ENCODE results near the gene TXLNG. TPM values are rescaled to one million over a fixed set of nuclear protein-coding genes. Genes with fewer than 3 reads are reported as not detected.

Gene TXLNG
- total and polyA plus RNA-seq, 2 experiments from 2014 or later, result 4.1 to 6.4 TPM

DNA sequence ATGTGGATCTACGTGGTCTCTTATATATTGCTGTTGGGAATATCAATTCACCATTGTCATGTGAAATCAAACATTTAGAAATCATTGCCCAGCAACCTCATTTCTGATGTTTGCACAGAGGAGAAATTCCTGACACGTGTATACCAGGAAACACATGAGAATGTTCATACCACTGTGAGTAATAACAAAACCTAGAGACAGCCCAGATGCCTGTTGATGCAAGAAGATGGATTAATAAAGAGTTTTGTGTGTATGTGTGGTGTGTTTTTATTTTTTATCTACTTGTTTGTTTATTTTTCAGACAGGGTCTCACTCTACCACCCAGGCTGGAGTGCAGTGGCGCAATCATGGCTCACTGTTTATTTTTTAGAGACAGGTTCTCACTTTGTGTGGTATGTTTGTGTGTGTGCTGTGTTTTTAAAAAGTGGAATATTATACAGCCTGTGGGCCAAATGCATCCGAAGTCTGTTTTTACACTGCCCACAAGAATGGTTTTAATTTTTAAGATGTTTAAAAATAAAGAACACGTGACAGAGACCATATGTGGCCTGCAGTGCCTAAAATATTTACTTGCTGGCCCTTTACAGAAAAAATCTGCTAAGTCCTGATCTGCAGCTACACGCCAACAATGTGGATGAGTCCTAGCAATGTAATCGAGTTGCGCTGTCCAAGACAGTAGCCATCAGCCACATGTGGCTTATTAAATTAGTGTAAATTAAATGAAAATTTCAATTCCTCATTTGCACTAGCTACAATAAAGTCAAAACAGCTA is 39.2 kb downstream of the TXLNG start:
- WGBS, 2 experiments (ENCODE audit: low coverage in 1 of 2, low lambda C conversion rate in 2 of 2, missing lambda C conversion rate in 2 of 2), result 25% methylated on average over 8 of the region's 8 CpGs

DNA sequence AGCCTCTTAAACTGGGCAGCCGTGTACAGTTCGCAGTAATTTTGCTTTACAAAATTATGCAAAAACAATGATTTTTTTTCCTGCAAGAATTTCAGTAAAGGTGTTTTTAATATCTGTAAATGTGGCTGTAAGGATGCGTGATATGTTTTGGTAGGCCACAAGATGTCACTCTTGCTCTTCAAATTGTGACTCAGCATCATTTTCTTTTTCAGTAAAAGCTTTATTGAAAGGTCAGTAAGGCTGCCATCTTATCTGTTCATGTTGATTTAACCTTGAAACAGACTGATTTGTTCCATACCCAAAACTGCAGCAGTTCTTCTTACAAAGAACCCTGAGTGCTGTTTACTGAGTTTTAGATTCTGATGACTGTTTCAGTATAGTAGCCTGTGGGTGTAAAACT is 39.9 kb downstream of the TXLNG start:
- DNase-seq, result peak; percentile 57
- in situ Hi-C loops (cut with MboI), result no loop called here
- no peaks in the 10 kb centered on the region for H3K9me3 ChIP-seq (ENCODE audit: low read depth)
- peak overlapping the region; percentile 66 for H3K9ac ChIP-seq
- no peaks in the 10 kb centered on the region for H3K36me3 ChIP-seq (ENCODE audit: low read depth)
- peak overlapping the region; percentile 71 for H3K27ac ChIP-seq
- H3K4me2 ChIP-seq (ENCODE audit: unreplicated experiment), result peak overlapping the region; percentile 54
- peaks cover 36% of the 10 kb centered on the region for H3F3A ChIP-seq (ENCODE audit: insufficient read depth)
- no peaks in the 10 kb centered on the region for H3K27me3 ChIP-seq (replicated peaks; ENCODE audit: insufficient read depth)
- H4K20me1 ChIP-seq (ENCODE audit: insufficient read depth), result no peaks in the 10 kb centered on the region
- H3K79me2 ChIP-seq (ENCODE audit: insufficient read depth), result no peaks in the 10 kb centered on the region
- no peak overlapping the region for H2AFZ ChIP-seq
- WGBS, 2 experiments (ENCODE audit: low coverage in 1 of 2, low lambda C conversion rate in 2 of 2, missing lambda C conversion rate in 2 of 2), result 2 to 3% methylated on average over 3 of the region's 3 CpGs
- H3K4me3 ChIP-seq, result no peak overlapping the region
- TF ChIP-seq EZH2 (IDR thresholded peaks at IDR 0.05; ENCODE audit: insufficient read depth, poor library complexity, severe bottlenecking) (no peak), EZH2phosphoT487 (IDR thresholded peaks at IDR 0.05; ENCODE audit: insufficient read depth, low read depth) (no peak)
- H3K9me2 ChIP-seq (ENCODE audit: insufficient read depth), result no peaks in the 10 kb centered on the region
- peaks cover 48% of the 10 kb centered on the region for H3K4me1 ChIP-seq (ENCODE audit: insufficient read depth)

More for the DNA sequence above, 39.2 kb downstream of the TXLNG start:
- no peaks in the 10 kb centered on the region for H3K27me3 ChIP-seq (replicated peaks; ENCODE audit: insufficient read depth)
- no peak for TF ChIP-seq EZH2 (IDR thresholded peaks at IDR 0.05; ENCODE audit: insufficient read depth, poor library complexity, severe bottlenecking)
- TF ChIP-seq EZH2phosphoT487 (IDR thresholded peaks at IDR 0.05; ENCODE audit: insufficient read depth, low read depth), result no peak
- no peak overlapping the region for H3K4me3 ChIP-seq
- no peaks in the 10 kb centered on the region for H3K9me2 ChIP-seq (ENCODE audit: insufficient read depth)
- no peaks in the 10 kb centered on the region for H3K36me3 ChIP-seq (ENCODE audit: low read depth)
- H3K79me2 ChIP-seq (ENCODE audit: insufficient read depth), result no peaks in the 10 kb centered on the region
- no peaks in the 10 kb centered on the region for H4K20me1 ChIP-seq (ENCODE audit: insufficient read depth)
- H2AFZ ChIP-seq, result no peak overlapping the region
- H3K9me3 ChIP-seq (ENCODE audit: low read depth), result no peaks in the 10 kb centered on the region
- peak overlapping the region; percentile 66 for H3K9ac ChIP-seq
- H3K27ac ChIP-seq, result peak overlapping the region; percentile 71
- peaks cover 36% of the 10 kb centered on the region for H3F3A ChIP-seq (ENCODE audit: insufficient read depth)
- peaks cover 48% of the 10 kb centered on the region for H3K4me1 ChIP-seq (ENCODE audit: insufficient read depth)
- in situ Hi-C loops (cut with MboI), result no loop called here
- DNase-seq, result peak; percentile 69
- peak overlapping the region; percentile 54 for H3K4me2 ChIP-seq (ENCODE audit: unreplicated experiment)

DNA sequence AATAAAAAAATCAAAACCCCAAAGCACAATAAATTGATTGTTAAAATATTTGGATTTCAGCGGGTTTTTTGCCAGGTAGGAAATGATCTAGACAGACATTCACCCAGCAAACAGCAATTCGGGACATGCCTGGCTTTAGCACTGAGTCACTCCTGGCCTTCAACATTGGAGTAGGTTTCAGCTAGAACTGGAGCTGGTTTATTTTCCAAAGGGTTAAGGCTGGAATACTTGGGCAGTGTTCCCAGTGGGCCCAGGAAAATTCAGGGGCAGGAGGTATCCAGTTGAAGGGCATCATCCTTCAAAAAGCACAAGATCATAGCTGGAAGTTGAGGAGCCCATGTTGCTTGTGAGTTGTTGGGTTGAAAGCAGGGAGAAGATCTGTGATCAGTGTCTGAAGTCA is 41.0 kb downstream of the TXLNG start:
- H3K4me2 ChIP-seq (ENCODE audit: unreplicated experiment), result no peak overlapping the region
- H3K27me3 ChIP-seq (replicated peaks; ENCODE audit: insufficient read depth), result no peaks in the 10 kb centered on the region
- TF ChIP-seq EZH2phosphoT487 (IDR thresholded peaks at IDR 0.05; ENCODE audit: insufficient read depth, low read depth), result no peak
- peaks cover 35% of the 10 kb centered on the region for H3F3A ChIP-seq (ENCODE audit: insufficient read depth)
- WGBS, 2 experiments (ENCODE audit: low coverage in 1 of 2, low lambda C conversion rate in 2 of 2, missing lambda C conversion rate in 2 of 2), result 42 to 55% methylated on average over 2 of the region's 2 CpGs
- no peaks in the 10 kb centered on the region for H3K79me2 ChIP-seq (ENCODE audit: insufficient read depth)
- H3K36me3 ChIP-seq (ENCODE audit: low read depth), result no peaks in the 10 kb centered on the region
- peaks cover 47% of the 10 kb centered on the region for H3K4me1 ChIP-seq (ENCODE audit: insufficient read depth)
- no peaks in the 10 kb centered on the region for H3K9me2 ChIP-seq (ENCODE audit: insufficient read depth)
- H3K4me3 ChIP-seq, result no peak overlapping the region
- no peaks in the 10 kb centered on the region for H4K20me1 ChIP-seq (ENCODE audit: insufficient read depth)
- H2AFZ ChIP-seq, result no peak overlapping the region
- in situ Hi-C loops (cut with MboI), result no loop called here
- H3K27ac ChIP-seq, result peak overlapping the region; percentile 55
- no peak overlapping the region for H3K9ac ChIP-seq
- peak; percentile 41 for DNase-seq
- no peaks in the 10 kb centered on the region for H3K9me3 ChIP-seq (ENCODE audit: low read depth)

DNA sequence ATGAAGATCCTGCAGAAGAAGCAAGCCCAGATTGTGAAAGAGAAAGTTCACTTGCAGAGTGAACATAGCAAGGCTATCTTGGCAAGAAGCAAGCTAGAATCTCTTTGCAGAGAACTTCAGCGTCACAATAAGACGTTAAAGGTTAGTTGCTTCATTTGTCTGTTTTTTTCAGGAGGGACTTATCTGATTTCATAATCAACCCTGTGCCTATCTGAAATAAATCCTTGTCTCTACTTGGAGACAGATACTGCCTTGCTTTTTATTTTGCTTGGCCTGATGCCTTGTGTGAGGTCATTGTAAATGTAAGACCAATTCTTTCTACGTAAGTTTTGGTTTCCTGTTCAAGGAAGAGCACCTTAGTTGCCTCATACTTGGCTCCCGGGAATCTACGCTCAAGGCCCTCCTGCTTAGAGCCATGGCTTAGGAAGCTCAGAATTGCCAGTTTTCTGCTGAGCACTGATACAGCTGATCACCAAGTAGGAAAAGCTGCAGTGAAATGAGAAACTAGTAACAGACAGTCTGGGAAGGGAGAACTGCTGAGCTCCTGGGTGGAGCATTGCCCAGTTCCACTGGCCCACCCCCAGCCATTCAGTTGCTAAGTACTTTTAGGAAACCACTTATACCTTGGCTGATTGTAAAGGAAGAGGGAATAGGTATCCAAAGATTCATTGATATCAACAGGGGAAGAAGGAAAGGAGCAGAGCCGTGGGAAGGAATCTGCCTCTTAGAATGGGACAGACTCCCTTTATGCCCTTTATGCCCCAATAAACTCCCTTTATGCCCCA is 42.0 kb downstream of the TXLNG start:
- Histone ChIP-seq H3K27me3 (replicated peaks; ENCODE audit: insufficient read depth) (no peaks in the 10 kb centered on the region), H3F3A (ENCODE audit: insufficient read depth) (peaks cover 30% of the 10 kb centered on the region), H3K9me2 (ENCODE audit: insufficient read depth) (no peaks in the 10 kb centered on the region), H2AFZ (no peak overlapping the region), H3K4me2 (ENCODE audit: unreplicated experiment) (no peak overlapping the region), H3K36me3 (ENCODE audit: low read depth) (no peaks in the 10 kb centered on the region), H3K4me1 (ENCODE audit: insufficient read depth) (peaks cover 39% of the 10 kb centered on the region), H3K9me3 (ENCODE audit: low read depth) (no peaks in the 10 kb centered on the region), H3K79me2 (ENCODE audit: insufficient read depth) (no peaks in the 10 kb centered on the region), H4K20me1 (ENCODE audit: insufficient read depth) (no peaks in the 10 kb centered on the region), H3K27ac (peak overlapping the region; percentile 55), H3K9ac (no peak overlapping the region), H3K4me3 (no peak overlapping the region)
- DNase-seq, result peak; percentile 60
- TF ChIP-seq EZH2phosphoT487 (IDR thresholded peaks at IDR 0.05; ENCODE audit: insufficient read depth, low read depth) (no peak), EZH2 (IDR thresholded peaks at IDR 0.05; ENCODE audit: insufficient read depth, poor library complexity, severe bottlenecking) (no peak)
- in situ Hi-C loops (cut with MboI), result no loop called here
- 56 to 63% methylated on average over 6 of the region's 6 CpGs for WGBS, 2 experiments (ENCODE audit: low coverage in 1 of 2, low lambda C conversion rate in 2 of 2, missing lambda C conversion rate in 2 of 2)
